Gastrocnemius medialis (tissue), 4 donors: Measurements from ENCODE around the gene KLF15.

ENCODE experiments used
- POLR2A ChIP-seq, 2 donors: fragments of 450-650 bp; IDR thresholded peaks; one replicate each; pipeline ENCODE4 v1.6.1; 2017; ENCODE audit warnings: antibody characterized with exemption in 2 of 2, mild to moderate bottlenecking in 2 of 2, moderate library complexity in 2 of 2
- TF ChIP-seq, protein P1 (sequence below), 5 experiments: fragments of 450-650 bp in 3 of 5; fragments of 200-600 bp in 2 of 5; sonication (generic) in 2 of 5; IDR thresholded peaks in 4 of 5; conservative IDR thresholded peaks in 1 of 5; 1 replicate in 4 of 5; 2 replicates in 1 of 5; pipeline ENCODE4 v1.5.1; 2016 to 2019; ENCODE audit warnings: antibody characterized with exemption in 5 of 5, mild to moderate bottlenecking in 3 of 5, moderate library complexity in 3 of 5

DNA sequence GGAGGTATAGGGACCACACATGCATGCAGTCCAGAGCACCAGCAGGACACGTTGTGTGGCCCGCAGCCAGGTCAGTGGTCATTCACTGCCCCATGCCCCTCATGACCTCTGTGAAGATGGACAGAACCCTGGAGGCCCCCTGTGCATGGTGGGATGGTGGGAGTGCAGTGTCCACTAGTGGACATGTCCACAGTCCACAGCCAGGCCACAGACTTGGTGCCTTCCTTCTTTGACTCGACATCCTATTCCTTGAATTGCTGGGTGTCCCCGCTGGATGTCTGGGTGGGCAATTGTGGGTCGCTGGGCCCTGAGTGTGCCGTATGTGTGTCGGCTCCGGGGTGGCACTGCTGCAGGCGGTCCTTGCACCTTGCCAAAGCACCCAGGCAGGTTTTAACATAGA lies 35.7 kb downstream of the KLF15 start:
- no peak for TF ChIP-seq POLR2A (IDR thresholded peaks at IDR 0.05)
- TF ChIP-seq, protein P1, sequence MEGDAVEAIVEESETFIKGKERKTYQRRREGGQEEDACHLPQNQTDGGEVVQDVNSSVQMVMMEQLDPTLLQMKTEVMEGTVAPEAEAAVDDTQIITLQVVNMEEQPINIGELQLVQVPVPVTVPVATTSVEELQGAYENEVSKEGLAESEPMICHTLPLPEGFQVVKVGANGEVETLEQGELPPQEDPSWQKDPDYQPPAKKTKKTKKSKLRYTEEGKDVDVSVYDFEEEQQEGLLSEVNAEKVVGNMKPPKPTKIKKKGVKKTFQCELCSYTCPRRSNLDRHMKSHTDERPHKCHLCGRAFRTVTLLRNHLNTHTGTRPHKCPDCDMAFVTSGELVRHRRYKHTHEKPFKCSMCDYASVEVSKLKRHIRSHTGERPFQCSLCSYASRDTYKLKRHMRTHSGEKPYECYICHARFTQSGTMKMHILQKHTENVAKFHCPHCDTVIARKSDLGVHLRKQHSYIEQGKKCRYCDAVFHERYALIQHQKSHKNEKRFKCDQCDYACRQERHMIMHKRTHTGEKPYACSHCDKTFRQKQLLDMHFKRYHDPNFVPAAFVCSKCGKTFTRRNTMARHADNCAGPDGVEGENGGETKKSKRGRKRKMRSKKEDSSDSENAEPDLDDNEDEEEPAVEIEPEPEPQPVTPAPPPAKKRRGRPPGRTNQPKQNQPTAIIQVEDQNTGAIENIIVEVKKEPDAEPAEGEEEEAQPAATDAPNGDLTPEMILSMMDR (IDR thresholded peaks at IDR 0.05 in 4 of 5, conservative IDR thresholded peaks at IDR 0.05 in 1 of 5), result no peak
